KG1 (cell line): Measurements from ENCODE around the gene ZNF248.

Experiments used
- DNase-seq: peaks from one replicate; lab custom pipeline; 2025; lab: John Stamatoyannopoulos, UW

Gene ZNF248

GRCh38 chr10:37821237-37821636, 36.2 kb downstream of the ZNF248 start:
- DNase-seq, result no peak

GRCh38 chr10:37819797-37820196, 37.6 kb downstream of the ZNF248 start:
- no peak for DNase-seq

DNA sequence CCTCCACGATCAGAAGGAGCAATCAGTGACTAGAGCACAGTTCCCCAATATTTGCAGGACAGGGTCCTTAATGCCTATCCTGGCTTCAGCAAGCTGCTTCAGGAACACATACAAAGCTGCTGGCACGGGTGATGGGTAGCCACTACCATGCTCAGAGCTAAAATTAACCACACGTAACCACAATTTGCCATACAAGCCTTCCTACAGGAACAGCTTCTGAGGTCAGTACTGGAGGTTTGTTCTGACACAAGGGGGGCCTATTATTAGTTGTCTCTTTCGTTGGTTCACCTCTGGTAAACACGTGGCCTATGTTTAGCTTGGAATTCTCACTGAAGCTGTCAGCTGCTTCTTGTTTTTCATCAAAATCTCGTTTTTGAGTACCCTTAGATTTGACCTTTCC, 41.1 kb downstream of the ZNF248 start:
- no peak for DNase-seq

- no peak for DNase-seq
Measured at GRCh38 chr10:37813763-37814162, 43.6 kb downstream of the ZNF248 start.

DNA sequence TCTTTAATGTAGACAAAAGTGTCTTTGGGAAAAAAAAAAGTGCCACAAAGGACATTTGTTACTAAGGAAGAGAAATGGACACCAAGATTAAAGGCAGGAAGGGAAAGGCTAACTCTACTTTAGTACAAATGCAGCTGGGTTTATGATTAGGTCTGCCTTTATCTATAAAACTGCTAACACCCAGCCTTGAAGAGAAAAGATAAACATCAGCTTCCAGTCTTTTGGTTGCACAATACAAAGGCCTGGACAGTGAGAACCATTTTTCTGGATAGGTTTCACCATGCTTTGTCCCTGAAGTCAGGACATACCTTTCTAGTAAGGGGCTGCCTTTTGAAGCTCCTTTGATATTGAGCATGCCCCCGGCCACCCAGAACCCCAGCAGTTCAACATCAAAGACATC, 45.1 kb downstream of the ZNF248 start:
- no peak for DNase-seq

- no peak for DNase-seq
Measured at GRCh38 chr10:37803269-37803668, 54.1 kb downstream of the ZNF248 start.

DNA sequence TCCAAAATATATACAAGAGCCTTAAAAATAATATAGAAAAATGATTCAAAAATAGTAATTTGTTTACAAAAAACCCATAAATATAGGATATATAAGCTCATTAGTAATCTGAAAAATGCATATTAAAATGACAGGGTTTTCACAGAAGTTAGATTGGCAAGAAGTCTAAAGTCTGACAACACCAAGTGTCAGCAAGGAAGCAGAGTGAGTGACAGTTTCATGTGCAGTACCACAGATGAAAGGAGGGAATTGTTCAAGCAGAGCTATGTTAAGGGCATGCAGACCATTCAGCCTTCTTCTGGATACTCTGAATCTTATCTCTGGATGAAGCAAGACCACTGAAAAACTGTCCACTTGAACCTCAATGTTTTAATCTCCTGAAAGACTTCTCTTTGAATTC, 55.9 kb downstream of the ZNF248 start:
- no peak for DNase-seq

DNA sequence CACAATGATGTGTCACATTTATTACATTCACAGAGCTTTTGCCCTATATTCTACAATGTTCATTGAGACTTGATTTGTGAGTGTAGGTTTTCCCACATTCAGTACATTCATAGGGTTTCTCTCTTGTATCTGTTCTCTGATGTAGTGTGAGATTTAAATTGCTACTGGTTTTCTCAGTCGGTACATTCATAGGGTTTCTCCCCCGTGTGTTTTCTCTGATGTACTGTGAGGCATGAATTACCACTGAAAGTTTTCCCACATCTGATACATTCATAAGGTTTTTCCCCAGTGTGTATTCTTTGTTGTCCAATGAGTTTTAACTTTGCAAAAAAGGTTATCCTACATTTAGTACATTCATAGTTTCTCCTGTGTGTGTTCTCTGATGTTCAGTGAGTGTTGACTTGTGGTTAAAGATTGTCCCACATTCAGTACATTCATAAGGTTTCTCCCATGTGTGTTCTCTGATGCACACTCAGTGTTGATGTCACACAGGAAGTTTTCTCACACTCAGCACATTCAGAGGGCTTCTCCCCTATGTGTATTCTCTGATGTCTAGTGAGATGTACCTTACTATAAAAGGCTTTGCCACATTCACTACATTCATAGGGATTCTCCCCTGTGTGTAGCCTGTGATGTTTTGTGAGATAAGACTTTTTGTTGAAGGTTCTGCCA, 63.0 kb downstream of the ZNF248 start:
- no peak for DNase-seq

DNA sequence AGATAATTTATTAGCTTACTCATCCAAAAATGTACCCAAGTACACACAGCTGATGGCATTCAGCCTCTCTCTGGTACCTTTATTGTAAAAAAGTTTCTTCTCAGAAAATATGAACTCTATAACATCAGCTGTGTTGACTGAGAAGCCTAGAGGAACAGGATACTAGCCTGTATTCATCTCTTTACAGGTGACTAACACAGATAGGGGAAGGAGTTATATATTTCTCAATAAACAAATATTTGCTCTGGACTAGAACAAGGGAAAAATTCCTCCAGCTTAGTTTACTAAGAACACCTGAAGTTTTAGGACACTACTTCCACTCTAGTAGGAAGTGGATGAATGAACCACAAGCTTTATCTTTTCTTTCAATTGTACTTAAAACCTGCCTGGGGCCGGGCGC, 67.8 kb downstream of the ZNF248 start:
- no peak for DNase-seq

DNA sequence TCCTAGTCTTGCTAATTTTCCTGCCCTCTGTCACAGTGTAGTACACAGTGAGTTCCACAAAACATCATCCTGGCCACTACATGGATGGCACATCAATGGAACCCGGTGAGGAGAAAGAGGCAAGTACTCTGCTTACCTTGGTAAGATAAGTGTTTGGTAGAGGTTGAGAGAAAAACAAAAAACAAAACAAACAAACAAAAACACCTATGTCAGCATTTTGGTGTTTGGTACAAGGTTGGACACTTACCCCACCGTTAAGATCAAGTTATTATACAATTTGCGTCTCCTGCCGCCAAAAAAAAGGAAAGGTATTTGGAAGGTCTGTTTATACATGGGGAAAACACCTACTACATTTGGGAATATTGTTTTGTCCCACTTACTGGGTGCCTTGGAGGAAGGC, 72.7 kb downstream of the ZNF248 start:
- no peak for DNase-seq

DNA sequence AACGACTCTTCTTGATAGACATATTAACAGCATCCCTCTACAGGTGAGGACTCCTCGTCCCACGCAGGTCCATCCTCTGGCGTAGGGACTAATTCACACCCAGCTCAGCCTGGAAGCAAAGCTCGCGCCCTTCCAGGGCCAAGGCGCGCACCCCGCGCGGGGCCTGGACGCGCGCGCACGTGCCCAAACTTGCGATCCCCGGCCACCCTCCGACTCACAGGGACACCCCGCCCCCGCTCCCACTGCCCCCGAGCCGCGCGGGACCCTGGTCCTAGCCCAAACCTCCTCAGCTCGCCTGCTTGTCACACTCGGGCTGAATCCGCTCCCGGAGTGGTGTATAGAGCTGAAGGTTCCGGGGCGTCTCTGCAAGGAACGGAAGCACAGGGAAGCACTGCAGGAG, 76.9 kb downstream of the ZNF248 start:
- DNase-seq, result no peak

GRCh38 chr10:37777056-37777455, 80.4 kb downstream of the ZNF248 start:
- no peak for DNase-seq

- no peak for DNase-seq
Measured at GRCh38 chr10:37775612-37776011, 81.8 kb downstream of the ZNF248 start.

- DNase-seq, result no peak
Measured at GRCh38 chr10:37774351-37774750, 83.1 kb downstream of the ZNF248 start.

DNA sequence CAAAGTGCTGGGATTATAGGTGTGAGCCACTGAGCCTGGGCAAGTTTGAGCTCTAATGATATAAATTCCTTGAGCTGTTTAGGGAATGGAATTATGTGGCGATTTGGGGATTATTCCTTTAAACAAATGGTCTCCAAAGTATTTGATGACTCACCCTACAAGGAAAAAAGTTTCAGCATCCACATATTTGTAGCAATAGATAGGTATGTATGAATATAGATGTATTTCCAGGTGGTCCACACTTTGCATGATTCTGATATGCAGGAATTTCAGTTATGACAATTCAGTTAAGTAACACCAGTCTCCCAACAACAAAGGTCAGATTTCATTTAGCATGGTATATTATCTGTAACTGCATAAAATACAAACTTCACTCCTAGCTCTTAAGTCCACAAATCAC, 92.2 kb downstream of the ZNF248 start:
- DNase-seq, result no peak

DNA sequence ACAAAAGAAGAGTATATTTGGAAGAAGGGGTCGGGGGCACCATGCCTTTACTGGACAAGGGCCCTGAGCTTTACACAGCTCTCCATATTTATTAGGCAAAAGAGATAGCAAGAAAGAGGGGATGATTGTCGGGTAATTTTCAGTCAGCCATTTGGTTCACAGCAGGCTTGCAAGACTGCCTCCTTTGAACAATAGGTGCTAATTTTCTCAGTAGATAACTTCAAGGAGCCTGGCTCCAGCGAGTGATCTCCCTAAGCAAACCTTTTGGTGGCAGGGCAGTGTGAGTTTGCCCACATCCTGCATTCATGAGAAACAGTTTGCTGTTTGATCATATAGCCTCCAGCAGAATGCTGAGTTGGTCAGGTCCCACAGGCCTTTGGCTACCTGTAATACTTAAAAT, 94.3 kb downstream of the ZNF248 start:
- DNase-seq, result no peak

- no peak for DNase-seq
Measured at GRCh38 chr10:37762287-37762686, 95.1 kb downstream of the ZNF248 start.

DNA sequence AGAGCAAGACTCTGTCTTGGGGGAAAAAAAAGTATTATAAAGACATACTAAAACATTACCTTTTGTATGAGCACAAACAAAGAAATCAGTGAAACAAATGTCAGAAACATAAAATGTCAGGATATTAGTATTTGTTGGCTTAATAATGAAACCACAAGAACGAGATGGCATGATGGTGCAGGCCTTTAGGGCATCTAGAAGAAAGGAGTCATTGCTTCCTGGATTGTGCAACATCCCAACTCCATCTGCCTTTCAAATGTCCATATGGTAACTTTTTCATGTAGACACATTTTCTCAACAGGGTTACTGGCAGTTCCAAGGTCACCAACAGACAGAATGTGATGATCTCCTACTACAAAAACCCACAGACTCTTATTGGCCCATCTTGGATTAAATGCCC, 96.6 kb downstream of the ZNF248 start:
- no peak for DNase-seq

GRCh38 chr10:37758074-37758473, 99.3 kb downstream of the ZNF248 start:
- no peak for DNase-seq

DNA sequence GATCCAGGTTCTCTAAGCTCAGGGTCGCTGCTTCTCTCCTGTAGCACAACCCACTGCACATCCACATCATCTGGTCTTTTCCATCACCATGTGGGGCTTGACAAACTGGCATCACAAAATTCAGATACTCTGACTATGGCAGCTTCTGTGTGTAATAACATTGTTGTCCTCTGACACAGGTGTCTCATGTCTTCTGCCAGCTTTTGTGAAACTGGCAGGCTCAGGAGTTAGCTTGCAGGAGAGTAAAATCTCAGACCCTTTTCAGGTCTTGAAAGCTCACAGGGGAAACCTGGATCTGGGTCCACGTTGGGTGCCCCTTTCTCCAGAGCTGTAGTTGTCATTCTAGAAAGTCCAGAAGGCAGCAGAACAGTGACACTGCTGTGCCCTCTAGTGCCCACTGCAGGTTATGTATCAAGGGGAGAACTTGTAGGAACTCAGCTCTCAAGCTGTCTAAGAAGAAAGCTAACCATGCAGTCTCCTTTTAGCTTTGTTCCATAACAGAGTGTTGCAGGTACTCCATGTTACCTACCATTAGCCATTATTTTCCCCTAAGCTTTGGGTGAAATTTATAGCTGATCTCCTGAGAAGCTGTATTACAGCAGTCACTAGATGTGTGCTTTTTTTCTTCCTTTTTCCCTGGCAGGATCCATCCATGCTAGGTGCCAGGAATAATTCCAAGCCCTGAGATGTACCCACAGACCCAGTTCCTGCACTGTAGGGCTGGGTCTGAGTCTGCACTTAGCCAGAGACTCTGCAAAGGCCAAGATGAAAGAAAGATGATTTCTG, 102.7 kb downstream of the ZNF248 start:
- peak; percentile 27 for DNase-seq

- no peak for DNase-seq
Measured at GRCh38 chr10:37752334-37752875, 105.0 kb downstream of the ZNF248 start.

DNA sequence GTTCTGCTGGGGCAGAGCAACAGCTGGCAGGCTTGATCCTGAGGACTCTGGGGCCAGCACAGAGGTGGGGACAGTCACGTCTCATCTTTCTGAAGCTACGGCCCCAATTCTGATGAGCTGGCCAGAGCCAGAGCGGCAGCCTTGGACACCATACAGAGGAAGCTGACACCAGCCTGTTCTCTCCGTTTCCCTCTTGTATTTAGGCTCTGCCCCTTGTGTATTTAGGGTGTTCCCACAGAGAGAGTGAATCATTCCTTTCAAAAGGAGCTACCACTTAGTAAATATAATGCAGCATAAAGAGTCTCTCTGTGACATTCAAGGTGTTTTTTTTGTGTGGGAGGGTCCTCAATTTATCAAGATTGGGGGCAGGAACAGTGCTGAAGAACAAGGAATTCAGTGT, 109.2 kb downstream of the ZNF248 start:
- no peak for DNase-seq

DNA sequence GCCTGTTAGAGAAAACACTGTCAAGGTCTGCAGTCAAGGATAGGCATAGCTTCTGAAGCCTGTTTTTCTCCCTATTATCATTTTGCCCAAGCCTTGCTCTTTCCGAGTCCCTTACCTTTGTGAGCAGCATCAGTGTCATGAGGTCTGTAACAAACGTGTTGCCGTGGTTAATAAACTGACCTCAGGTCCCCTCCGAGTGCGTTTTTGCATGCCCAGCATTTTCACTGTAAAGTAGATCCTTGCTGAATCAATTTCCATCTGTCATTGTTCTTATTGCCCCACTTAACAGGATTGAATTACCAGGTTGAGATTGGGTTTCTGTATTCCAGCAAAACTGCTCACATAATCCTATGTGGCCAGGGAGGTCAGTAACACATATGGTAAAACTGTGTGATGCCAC, 110.3 kb downstream of the ZNF248 start:
- no peak for DNase-seq

- no peak for DNase-seq
Measured at GRCh38 chr10:37741831-37742230, 115.6 kb downstream of the ZNF248 start.
